ENCODE measurements around the gene CYSRT1. TPM values are rescaled to one million over a fixed set of nuclear protein-coding genes. Genes with fewer than 3 reads are reported as not detected.
"Not testable (repeated sequence)": the region's sequence is repeated elsewhere in the genome, so short reads cannot be mapped to it uniquely, and the experiment has no call there.

Gene CYSRT1
- total RNA-seq, 1 donor from 2014 or later: 2.1 TPM

DNA sequence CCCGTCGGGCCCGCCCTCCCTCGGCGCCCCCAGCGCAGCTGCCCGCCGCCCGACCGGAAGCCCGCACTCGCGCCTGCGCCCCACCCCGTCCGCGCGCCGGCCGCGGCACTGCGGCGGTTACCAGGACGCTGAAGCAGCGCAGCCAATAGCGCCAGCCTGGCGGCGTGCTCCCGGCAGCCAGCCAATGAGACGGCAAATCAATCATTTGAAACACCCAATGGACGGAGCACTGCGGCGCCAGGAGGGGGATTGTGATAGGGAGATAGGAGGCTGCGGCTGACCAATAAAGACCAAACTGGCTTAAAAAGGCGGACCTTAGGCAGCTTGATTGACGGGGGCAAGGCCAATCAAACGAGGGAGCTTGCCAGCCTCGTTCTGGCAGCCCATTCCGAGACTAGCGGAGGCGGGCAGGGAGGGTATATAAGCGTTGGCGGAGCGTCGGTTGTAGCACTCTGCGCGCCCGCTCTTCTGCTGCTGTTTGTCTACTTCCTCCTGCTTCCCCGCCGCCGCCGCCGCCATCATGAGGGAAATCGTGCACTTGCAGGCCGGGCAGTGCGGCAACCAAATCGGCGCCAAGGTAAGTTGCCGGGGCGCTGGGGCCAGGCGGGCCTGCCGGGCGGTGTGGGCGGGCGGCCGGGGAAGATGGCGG, 16.0 kb downstream of the CYSRT1 start, which contains the start of gene TUBB4B:
Gene TUBB4B (plus strand): TSS at position 447 of the 649 bp plus-strand sequence. CDS start 74 bp downstream, at position 521.
- TF ChIP-seq, protein P1, sequence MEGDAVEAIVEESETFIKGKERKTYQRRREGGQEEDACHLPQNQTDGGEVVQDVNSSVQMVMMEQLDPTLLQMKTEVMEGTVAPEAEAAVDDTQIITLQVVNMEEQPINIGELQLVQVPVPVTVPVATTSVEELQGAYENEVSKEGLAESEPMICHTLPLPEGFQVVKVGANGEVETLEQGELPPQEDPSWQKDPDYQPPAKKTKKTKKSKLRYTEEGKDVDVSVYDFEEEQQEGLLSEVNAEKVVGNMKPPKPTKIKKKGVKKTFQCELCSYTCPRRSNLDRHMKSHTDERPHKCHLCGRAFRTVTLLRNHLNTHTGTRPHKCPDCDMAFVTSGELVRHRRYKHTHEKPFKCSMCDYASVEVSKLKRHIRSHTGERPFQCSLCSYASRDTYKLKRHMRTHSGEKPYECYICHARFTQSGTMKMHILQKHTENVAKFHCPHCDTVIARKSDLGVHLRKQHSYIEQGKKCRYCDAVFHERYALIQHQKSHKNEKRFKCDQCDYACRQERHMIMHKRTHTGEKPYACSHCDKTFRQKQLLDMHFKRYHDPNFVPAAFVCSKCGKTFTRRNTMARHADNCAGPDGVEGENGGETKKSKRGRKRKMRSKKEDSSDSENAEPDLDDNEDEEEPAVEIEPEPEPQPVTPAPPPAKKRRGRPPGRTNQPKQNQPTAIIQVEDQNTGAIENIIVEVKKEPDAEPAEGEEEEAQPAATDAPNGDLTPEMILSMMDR (IDR thresholded peaks at IDR 0.05; ENCODE audit: insufficient read depth, low read length, poor library complexity, severe bottlenecking): no peak
- H3K27me3 ChIP-seq (ENCODE audit: control insufficient read depth, insufficient read depth, low read length): peaks cover 4% of the 10 kb centered on the region
- peak within 1 kb of the TSS; percentile 96 for H3K4me3 ChIP-seq (ENCODE audit: low read depth, low read length)
- DNase-seq (ENCODE audit: low read depth): peak; percentile 98
- peaks cover 10% of the 10 kb centered on the region for H3K36me3 ChIP-seq (ENCODE audit: control insufficient read depth, insufficient read depth, low read length)

DNA sequence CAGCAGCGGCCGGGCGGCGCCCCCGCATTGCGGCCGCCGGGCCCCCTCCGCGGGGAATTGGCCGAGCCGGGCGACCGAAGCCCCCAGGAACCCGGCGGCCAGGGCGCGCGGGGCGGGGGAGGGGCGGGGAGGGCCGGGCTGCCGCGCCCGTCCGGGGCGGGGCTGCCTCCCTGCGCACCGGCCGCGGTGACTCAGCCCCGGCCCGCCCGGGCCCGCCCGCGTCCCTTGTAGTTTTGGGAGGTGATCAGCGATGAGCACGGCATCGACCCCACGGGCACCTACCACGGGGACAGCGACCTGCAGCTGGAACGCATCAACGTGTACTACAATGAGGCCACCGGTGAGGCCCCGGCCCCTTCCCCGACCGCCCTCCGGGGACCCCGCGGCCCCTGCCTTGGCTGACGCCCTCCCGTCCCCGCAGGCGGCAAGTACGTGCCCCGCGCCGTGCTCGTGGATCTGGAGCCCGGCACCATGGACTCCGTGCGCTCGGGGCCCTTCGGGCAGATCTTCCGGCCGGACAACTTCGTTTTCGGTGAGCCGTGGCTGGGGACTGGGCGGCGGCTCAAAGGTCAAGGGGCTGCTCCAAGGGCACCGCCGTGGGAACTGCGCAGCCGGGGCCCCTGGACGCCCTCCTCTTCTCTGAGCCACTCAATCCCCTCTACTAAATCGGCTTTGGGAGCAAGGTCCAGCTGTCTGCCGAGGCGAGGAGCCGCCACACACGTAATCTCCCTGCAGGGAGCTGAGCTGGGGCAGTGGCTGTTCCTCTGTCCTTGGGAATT, 16.7 kb downstream of the CYSRT1 start:
- H3K27me3 ChIP-seq (ENCODE audit: control insufficient read depth, insufficient read depth, low read length): peaks cover 4% of the 10 kb centered on the region
- peaks cover 10% of the 10 kb centered on the region for H3K36me3 ChIP-seq (ENCODE audit: control insufficient read depth, insufficient read depth, low read length)
- no peak for DNase-seq (ENCODE audit: low read depth)
- TF ChIP-seq, protein P1 (IDR thresholded peaks at IDR 0.05; ENCODE audit: insufficient read depth, low read length, poor library complexity, severe bottlenecking): no peak
- H3K4me3 ChIP-seq (ENCODE audit: low read depth, low read length): peak overlapping the region; percentile 96

DNA sequence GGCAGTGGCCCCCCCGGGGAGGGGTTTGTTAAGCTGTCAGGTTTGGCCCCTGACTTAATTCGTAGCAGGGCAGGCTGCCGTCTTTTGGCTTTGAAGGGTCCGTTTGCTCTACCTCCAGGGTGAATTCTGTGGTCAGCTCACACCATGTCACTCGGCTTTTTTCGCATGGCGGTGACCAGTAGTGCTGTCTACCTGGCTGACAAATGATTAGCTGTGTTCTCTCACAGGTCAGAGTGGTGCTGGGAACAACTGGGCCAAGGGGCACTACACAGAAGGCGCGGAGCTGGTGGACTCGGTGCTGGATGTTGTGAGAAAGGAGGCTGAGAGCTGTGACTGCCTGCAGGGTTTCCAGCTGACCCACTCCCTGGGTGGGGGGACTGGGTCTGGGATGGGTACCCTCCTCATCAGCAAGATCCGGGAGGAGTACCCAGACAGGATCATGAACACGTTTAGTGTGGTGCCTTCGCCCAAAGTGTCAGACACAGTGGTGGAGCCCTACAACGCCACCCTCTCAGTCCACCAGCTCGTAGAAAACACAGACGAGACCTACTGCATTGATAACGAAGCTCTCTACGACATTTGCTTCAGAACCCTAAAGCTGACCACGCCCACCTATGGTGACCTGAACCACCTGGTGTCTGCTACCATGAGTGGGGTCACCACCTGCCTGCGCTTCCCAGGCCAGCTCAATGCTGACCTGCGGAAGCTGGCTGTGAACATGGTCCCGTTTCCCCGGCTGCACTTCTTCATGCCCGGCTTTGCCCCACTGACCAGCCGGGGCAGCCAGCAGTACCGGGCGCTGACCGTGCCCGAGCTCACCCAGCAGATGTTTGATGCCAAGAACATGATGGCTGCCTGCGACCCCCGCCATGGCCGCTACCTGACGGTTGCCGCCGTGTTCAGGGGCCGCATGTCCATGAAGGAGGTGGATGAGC, 17.6 kb downstream of the CYSRT1 start:
- DNase-seq (ENCODE audit: low read depth): no peak
- peak overlapping the region; percentile 96 for H3K4me3 ChIP-seq (ENCODE audit: low read depth, low read length)
- peaks cover 10% of the 10 kb centered on the region for H3K36me3 ChIP-seq (ENCODE audit: control insufficient read depth, insufficient read depth, low read length)
- H3K27me3 ChIP-seq (ENCODE audit: control insufficient read depth, insufficient read depth, low read length): peaks cover 4% of the 10 kb centered on the region
- TF ChIP-seq, protein P1 (IDR thresholded peaks at IDR 0.05; ENCODE audit: insufficient read depth, low read length, poor library complexity, severe bottlenecking): no peak

DNA sequence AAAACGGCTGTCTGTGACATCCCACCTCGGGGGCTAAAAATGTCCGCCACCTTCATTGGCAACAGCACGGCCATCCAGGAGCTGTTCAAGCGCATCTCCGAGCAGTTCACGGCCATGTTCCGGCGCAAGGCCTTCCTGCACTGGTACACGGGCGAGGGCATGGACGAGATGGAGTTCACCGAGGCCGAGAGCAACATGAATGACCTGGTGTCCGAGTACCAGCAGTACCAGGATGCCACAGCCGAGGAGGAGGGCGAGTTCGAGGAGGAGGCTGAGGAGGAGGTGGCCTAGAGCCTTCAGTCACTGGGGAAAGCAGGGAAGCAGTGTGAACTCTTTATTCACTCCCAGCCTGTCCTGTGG, 18.3 kb downstream of the CYSRT1 start:
- H3K4me3 ChIP-seq (ENCODE audit: low read depth, low read length); DNase-seq (ENCODE audit: low read depth); H3K27me3 ChIP-seq (ENCODE audit: control insufficient read depth, insufficient read depth, low read length): not testable (repeated sequence)
- peaks cover 10% of the 10 kb centered on the region for H3K36me3 ChIP-seq (ENCODE audit: control insufficient read depth, insufficient read depth, low read length)

DNA sequence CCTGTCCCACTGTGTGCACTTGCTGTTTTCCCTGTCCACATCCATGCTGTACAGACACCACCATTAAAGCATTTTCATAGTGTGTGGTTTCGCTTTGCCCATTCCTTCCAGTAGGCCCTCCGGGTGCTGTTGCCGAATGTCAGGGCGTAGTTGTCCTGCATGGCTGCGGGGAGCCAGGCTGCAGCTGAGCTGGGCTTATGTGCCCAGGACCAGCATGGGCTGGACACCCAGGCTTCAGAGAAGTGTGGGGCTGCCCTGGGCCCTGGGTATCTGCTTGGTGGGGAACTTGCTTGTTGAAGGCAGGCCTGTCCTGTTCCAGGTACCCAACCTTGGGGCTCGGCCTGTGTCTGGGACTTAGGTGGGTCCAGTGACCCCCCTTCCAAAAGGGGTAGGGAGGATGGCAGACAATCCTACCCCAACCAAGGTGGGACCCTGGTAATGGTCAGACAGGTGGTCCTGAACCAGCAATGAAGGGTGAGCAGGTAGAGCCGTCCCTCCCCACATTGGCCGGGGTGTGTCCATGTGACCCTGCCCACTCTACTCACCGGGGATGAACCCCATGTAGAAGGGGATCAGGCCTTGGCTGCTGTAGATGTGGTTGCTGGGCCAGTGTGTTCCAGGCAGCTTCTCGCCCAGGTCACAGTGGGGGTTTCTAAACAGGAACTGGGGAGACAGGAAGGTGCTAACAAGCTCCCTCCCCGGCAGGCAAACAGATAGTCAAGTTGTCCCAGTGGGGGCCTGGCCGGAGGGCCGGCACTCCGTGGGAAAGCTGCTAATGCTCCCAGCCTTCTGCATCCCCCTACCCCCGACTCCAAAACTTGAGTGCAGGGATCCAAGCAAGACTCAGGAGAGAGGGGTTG, 18.9 kb downstream of the CYSRT1 start:
- Histone ChIP-seq H3K4me3 (ENCODE audit: low read depth, low read length) (no peak overlapping the region), H3K36me3 (ENCODE audit: control insufficient read depth, insufficient read depth, low read length) (peaks cover 10% of the 10 kb centered on the region), H3K27me3 (ENCODE audit: control insufficient read depth, insufficient read depth, low read length) (peaks cover 4% of the 10 kb centered on the region)
- TF ChIP-seq, protein P1 (IDR thresholded peaks at IDR 0.05; ENCODE audit: insufficient read depth, low read length, poor library complexity, severe bottlenecking): no peak
- DNase-seq (ENCODE audit: low read depth): no peak

Data from kidney epithelial cell (primary cell).